GM18868 (cell line): ENCODE data around the gene GADD45GIP1.

ENCODE experiments used
- ATAC-seq: cut with Tn5 transposase; IDR thresholded peaks from one replicate; pipeline ENCODE4 v1.9.1; 2021; ENCODE audit warnings: mild to moderate bottlenecking, moderate library complexity; ENCODE audit not compliant: unreplicated experiment

GADD45GIP1 gene

DNA sequence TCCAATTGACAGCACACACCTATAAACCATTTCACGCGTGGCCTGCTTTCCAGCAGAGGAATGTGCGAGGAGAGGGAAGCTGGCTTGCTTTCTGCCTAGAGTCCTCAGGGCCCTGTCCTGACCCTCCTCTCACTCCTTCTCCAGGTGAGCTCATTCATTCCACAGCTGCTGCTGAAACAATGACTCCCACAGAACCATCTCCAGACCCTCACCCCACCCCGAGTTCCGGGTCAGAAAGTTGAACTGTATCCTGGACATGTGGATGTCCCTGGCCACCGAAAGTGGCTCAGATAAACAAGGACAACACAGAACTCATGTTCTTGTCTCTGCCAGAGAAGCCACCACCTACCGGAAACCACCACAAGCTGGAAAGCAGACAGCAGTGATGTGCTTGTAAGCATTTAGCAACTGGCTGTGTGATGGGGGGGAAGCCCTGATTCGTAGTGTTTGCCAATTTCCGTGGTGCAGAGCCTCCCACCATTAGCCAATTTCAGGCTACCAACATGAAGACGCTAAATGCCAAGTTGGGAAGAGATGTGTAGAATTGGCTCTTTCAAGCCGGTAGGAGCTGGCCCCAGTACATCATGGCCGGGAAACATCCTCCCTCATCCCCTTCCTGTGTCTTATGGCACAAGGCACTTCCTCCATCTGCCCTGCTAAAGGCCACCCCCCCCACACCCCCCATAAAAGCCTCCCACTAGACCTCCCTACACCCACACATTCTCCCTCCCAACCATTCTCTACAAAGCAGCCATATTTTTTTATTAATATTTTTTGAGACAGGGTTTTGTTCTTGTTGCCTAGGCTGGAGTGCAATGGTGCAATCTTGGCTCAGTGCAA, 43.0 kb downstream of the GADD45GIP1 start:
- ATAC-seq, result no peak

DNA sequence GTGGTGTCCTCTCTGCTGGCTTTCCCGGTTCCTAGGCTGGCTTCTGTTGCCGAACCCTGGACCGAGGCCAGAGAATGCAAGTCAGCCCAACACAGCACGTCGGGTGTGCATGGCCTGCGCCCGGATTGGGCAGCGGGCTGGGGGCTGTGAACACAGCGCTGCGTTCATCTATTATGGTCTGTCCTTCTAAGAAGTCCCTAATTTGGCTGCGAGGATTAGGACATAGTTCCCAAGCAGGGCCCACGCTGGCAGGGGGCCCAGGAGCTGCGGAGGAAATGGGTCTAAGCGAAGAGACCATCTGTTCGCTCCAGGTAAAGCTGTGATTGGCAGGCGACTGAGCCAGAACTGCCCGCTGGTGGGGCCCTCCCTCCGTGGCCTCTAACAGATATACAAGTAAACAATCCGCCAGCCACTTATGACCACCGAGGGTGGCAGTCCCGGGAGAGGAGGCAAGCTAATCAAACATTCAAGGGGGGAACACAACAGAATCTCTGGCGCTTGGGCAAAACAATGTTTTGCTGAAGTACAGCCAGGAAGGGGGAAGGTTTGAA, 43.9 kb downstream of the GADD45GIP1 start:
- no peak for ATAC-seq

- no peak for ATAC-seq
These were observed 44.5 kb downstream of the GADD45GIP1 start for GRCh38 chr19:12912571-12912970.

GRCh38 chr19:12907166-12907565, 49.9 kb downstream of the GADD45GIP1 start:
- ATAC-seq, result no peak
